Osteoblast (primary cell): ENCODE results near the gene MTMR12. TPM values are rescaled to one million over a fixed set of nuclear protein-coding genes. Genes with fewer than 3 reads are reported as not detected.
"Not testable (repeated sequence)": the region's sequence is repeated elsewhere in the genome, so short reads cannot be mapped to it uniquely, and the experiment has no call there.

ENCODE experiments used
- DNase-seq: peaks from one replicate; pipeline ENCODE4 v3.0.0; 2011; ENCODE audit warnings: low spot score, mixed read lengths; ENCODE audit not compliant: insufficient read length; ENCODE audit errors: missing footprints
- H2AFZ ChIP-seq: 2 replicates; pipeline ENCODE4 v1.6.0; 2011; ENCODE audit warnings: mild to moderate bottlenecking, low read length
- H3K27ac ChIP-seq: 2 replicates; pipeline ENCODE4 v1.5.1; 2011; ENCODE audit warnings: mild to moderate bottlenecking, low read depth, low read length, moderate library complexity
- H3K27me3 ChIP-seq: 2 replicates; pipeline ENCODE4 v1.6.0; 2012; ENCODE audit warnings: mild to moderate bottlenecking, control low read depth, inconsistent platforms, low read length, moderate library complexity; ENCODE audit not compliant: insufficient read depth
- H3K36me3 ChIP-seq: 2 replicates; pipeline ENCODE4 v1.5.1; 2011; ENCODE audit warnings: mild to moderate bottlenecking, low read length, control low read depth, moderate library complexity; ENCODE audit not compliant: insufficient read depth
- H3K4me1 ChIP-seq: 2 replicates; pipeline ENCODE4 v1.5.1; 2011; ENCODE audit warnings: mild to moderate bottlenecking, low read length, control low read depth, moderate library complexity; ENCODE audit not compliant: insufficient read depth
- H3K4me2 ChIP-seq: 2 replicates; pipeline ENCODE4 v1.6.0; 2011; ENCODE audit warnings: mild to moderate bottlenecking, low read length; ENCODE audit not compliant: insufficient read depth
- H3K4me3 ChIP-seq: fragments of 200-600 bp; sonication (generic); 3 replicates; pipeline ENCODE4 v1.5.1; 2012; ENCODE audit warnings: mild to moderate bottlenecking, low read length, inconsistent platforms; ENCODE audit not compliant: insufficient read depth
- H3K79me2 ChIP-seq: 2 replicates; pipeline ENCODE4 v1.6.0; 2012; ENCODE audit warnings: mild to moderate bottlenecking, low read length, control low read depth, inconsistent platforms; ENCODE audit not compliant: insufficient read depth
- H3K9me3 ChIP-seq: 2 replicates; pipeline ENCODE4 v1.5.1; 2011; ENCODE audit warnings: low read depth, low read length, control low read depth
- H4K20me1 ChIP-seq: 2 replicates; pipeline ENCODE4 v1.6.0; 2012; ENCODE audit warnings: mild to moderate bottlenecking, low read length, control low read depth; ENCODE audit not compliant: insufficient read depth
- total RNA-seq: library from RNA; depleted of rRNA; stranded (reverse); fragments of >200 nt; gene quantifications from 2 replicates; pipeline ENCODE4 v1.2.3, GENCODE V29; 2012
- TF ChIP-seq, protein P1 (sequence below): IDR thresholded peaks from 2 replicates; pipeline ENCODE4 v1.5.1; 2011; ENCODE audit warnings: mild to moderate bottlenecking, low read depth, low read length, moderate library complexity; ENCODE audit errors: extremely low read depth

The MTMR12 gene
- total RNA-seq, 1 donor = 20.6 TPM

DNA sequence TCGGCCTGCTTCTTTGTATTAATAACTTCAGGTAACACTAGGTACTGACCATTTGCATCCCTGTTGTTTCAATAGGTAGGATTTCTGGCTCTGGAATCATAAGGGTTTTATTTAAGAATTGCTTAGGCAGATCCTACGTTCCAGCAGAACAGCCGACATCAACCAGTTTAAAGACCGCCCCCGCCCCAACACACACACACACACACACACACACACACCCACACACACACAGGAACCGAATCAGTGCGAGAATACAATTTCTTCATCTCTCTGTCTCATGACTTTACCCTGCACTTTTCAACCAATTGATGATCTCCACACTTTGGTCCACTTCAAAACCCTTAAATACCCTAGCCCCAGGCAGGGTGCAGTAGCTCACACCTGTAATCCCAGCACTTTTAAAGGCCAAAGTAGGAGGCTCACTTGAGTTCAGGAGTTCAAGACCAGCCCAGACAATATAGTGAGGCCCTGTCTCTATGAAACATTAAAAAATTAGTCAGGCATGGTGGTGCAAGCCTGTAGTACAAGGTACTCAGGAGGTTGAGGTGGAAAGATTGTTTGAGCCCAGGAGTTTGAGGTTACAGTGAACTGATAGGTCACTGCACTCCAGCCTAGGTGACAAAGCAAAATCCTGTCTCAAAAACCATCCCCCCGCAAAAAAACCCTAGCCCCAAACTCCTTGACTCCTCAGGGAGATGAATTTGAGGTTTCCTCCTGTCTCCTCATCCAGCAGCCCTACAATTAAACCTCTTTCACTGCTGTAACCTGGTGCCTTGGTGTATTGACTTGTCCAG is 2.7 kb upstream of the MTMR12 start:
- H3K27me3 ChIP-seq = no peaks in the 10 kb centered on the region

GRCh38 chr5:32314658-32315057 is 1.9 kb upstream of the MTMR12 start:
- no peak overlapping the region for H3K27ac ChIP-seq
- H3K4me2 ChIP-seq = no peak overlapping the region
- peaks cover 6% of the 10 kb centered on the region for H4K20me1 ChIP-seq
- no peaks in the 10 kb centered on the region for H3K36me3 ChIP-seq
- no peaks in the 10 kb centered on the region for H3K9me3 ChIP-seq
- H3K4me3 ChIP-seq = no peak overlapping the region
- TF ChIP-seq, protein P1, sequence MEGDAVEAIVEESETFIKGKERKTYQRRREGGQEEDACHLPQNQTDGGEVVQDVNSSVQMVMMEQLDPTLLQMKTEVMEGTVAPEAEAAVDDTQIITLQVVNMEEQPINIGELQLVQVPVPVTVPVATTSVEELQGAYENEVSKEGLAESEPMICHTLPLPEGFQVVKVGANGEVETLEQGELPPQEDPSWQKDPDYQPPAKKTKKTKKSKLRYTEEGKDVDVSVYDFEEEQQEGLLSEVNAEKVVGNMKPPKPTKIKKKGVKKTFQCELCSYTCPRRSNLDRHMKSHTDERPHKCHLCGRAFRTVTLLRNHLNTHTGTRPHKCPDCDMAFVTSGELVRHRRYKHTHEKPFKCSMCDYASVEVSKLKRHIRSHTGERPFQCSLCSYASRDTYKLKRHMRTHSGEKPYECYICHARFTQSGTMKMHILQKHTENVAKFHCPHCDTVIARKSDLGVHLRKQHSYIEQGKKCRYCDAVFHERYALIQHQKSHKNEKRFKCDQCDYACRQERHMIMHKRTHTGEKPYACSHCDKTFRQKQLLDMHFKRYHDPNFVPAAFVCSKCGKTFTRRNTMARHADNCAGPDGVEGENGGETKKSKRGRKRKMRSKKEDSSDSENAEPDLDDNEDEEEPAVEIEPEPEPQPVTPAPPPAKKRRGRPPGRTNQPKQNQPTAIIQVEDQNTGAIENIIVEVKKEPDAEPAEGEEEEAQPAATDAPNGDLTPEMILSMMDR = no peak
- no peaks in the 10 kb centered on the region for H3K27me3 ChIP-seq
- peaks cover 13% of the 10 kb centered on the region for H3K4me1 ChIP-seq
- peaks cover 27% of the 10 kb centered on the region for H3K79me2 ChIP-seq
- no peak overlapping the region for H2AFZ ChIP-seq
- no peak for DNase-seq

More for the DNA sequence above, 2.7 kb upstream of the MTMR12 start:
- Histone ChIP-seq H3K27ac (no peak overlapping the region), H3K4me2 (no peak overlapping the region), H3K9me3 (no peaks in the 10 kb centered on the region), H3K36me3 (no peaks in the 10 kb centered on the region), H2AFZ (no peak overlapping the region), H4K20me1 (peaks cover 6% of the 10 kb centered on the region), H3K4me3 (no peak overlapping the region), H3K4me1 (peaks cover 13% of the 10 kb centered on the region), H3K79me2 (peaks cover 19% of the 10 kb centered on the region)
- TF ChIP-seq, protein P1 = no peak
- DNase-seq = no peak

GRCh38 chr5:32314152-32314488 is 1.4 kb upstream of the MTMR12 start:
- not testable (repeated sequence) for H3K36me3 ChIP-seq, H3K9me3 ChIP-seq, H4K20me1 ChIP-seq, H3K4me3 ChIP-seq, H2AFZ ChIP-seq, DNase-seq, H3K27ac ChIP-seq, H3K4me2 ChIP-seq, H3K27me3 ChIP-seq
- Histone ChIP-seq H3K79me2 (peaks cover 32% of the 10 kb centered on the region), H3K4me1 (peaks cover 13% of the 10 kb centered on the region)

DNA sequence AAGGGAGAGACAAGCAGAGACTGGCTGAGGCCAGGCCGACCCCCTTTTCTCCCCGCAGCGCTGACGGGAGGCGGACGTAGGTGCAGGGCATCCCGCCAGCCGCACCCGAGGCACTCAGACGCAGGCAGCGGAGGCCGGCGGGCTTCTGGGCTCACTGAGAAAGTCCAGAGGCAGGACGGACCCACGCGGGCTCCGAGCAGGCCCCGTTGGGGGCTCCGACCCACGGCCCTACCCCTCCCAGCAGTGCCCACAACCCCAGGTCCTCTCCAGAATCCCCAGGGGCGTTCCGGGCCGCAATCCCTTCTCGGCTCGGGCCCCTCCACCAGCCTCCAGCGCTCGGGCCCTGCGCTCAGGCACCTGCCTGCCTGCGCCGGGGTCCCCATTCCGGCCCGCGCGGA is 543 bp downstream of the MTMR12 start:
- Histone ChIP-seq H3K79me2 (peaks cover 50% of the 10 kb centered on the region), H3K4me2 (peak overlapping the region; percentile 84), H3K27me3 (no peaks in the 10 kb centered on the region), H3K4me1 (peaks cover 13% of the 10 kb centered on the region), H2AFZ (peak overlapping the region; percentile 82), H4K20me1 (peaks cover 6% of the 10 kb centered on the region), H3K4me3 (peak overlapping the region; percentile 88), H3K9me3 (no peaks in the 10 kb centered on the region), H3K36me3 (no peaks in the 10 kb centered on the region), H3K27ac (peak overlapping the region; percentile 87)
- peak; percentile 92 for DNase-seq
- TF ChIP-seq, protein P1 = no peak
